Lung (tissue), 12 donors: ENCODE data around the gene RTBDN. TPM values are rescaled to one million over a fixed set of nuclear protein-coding genes. Genes with fewer than 3 reads are reported as not detected.

Experiments used
- ATAC-seq: fragments of 200-7000 bp; cut with Tn5 transposase; one replicate; pipeline ENCODE4 v1.9.1; 2020; ENCODE audit warnings: moderate number of reproducible peaks; ENCODE audit not compliant: insufficient read depth, low FRiP score
- DNase-seq, 3 donors: peaks; one replicate each; pipeline ENCODE4 v3.0.0-alpha.2; 2013 to 2017
- H3K27ac ChIP-seq, 2 donors: one replicate each; pipeline ENCODE4 v1.5.1; 2013; ENCODE audit warnings: mild to moderate bottlenecking in 2 of 2, moderate library complexity in 2 of 2, control low read depth in 1 of 2, inconsistent platforms in 1 of 2, low read depth in 1 of 2, low read length in 1 of 2
- H3K27me3 ChIP-seq, 3 donors: one replicate each; pipeline ENCODE4 v1.5.1; 2013; ENCODE audit warnings: low read length in 2 of 3; ENCODE audit not compliant: control insufficient read depth in 3 of 3, insufficient read depth in 3 of 3
- H3K36me3 ChIP-seq, 4 donors: one replicate each; pipeline ENCODE4 v1.5.1; 2013; ENCODE audit warnings: low read length in 4 of 4, mild to moderate bottlenecking in 1 of 4, moderate library complexity in 1 of 4; ENCODE audit not compliant: control insufficient read depth in 4 of 4, insufficient read depth in 4 of 4
- H3K4me1 ChIP-seq, 5 donors: one replicate each; pipeline ENCODE4 v1.5.1; 2013; ENCODE audit warnings: low read length in 5 of 5, mild to moderate bottlenecking in 2 of 5, moderate library complexity in 1 of 5; ENCODE audit not compliant: control insufficient read depth in 5 of 5, insufficient read depth in 5 of 5
- H3K4me3 ChIP-seq: one replicate; pipeline ENCODE4 v1.5.1; 2013; ENCODE audit warnings: mild to moderate bottlenecking, control low read depth, moderate library complexity
- H3K9ac ChIP-seq, 2 donors: one replicate each; pipeline ENCODE4 v1.5.1; 2013; ENCODE audit warnings: low read length in 2 of 2, control low read depth in 1 of 2; ENCODE audit not compliant: insufficient read depth in 1 of 2
- H3K9me3 ChIP-seq, 4 donors: one replicate each; pipeline ENCODE4 v1.5.1; 2013; ENCODE audit warnings: low read length in 3 of 4, mild to moderate bottlenecking in 1 of 4, moderate library complexity in 1 of 4; ENCODE audit not compliant: control insufficient read depth in 4 of 4, insufficient read depth in 3 of 4
- WGBS, 2 donors: extraction: QIAGEN DNeasy Blood & Tissue Kit; methylation state at CpG; one replicate each; pipeline ENCODE4 v1.1.7; 2013; 5-methylcytosine and 5-hydroxymethylcytosine counted together
- polyA plus RNA-seq, 2 donors: library from polyadenylated mRNA; stranded (reverse); fragments of 200-250 nt; gene quantifications; one replicate each; pipeline ENCODE4 v1.2.1, GENCODE V29; 2013
- total RNA-seq, 2 donors: library from RNA; depleted of rRNA in 1 of 2; stranded (reverse); fragments of >200 nt in 1 of 2; gene quantifications; one replicate each; pipeline ENCODE4 v1.2.1, GENCODE V29; 2014 to 2021
- TF ChIP-seq, protein P1 (sequence below): IDR thresholded peaks from 2 replicates; pipeline ENCODE4 v1.5.1; 2012; ENCODE audit warnings: mild to moderate bottlenecking; ENCODE audit errors: control extremely low read depth, extremely low read depth
- donor health status: control.
- donor health status: control.
- donor health status: Bipolar disorder and iron deficiency.
- donor health status: healthy.
- donor health status: DM: yes; HTN: yes; CAD: no.

The RTBDN gene
- total and polyA plus RNA-seq, 4 donors, result not detected

DNA sequence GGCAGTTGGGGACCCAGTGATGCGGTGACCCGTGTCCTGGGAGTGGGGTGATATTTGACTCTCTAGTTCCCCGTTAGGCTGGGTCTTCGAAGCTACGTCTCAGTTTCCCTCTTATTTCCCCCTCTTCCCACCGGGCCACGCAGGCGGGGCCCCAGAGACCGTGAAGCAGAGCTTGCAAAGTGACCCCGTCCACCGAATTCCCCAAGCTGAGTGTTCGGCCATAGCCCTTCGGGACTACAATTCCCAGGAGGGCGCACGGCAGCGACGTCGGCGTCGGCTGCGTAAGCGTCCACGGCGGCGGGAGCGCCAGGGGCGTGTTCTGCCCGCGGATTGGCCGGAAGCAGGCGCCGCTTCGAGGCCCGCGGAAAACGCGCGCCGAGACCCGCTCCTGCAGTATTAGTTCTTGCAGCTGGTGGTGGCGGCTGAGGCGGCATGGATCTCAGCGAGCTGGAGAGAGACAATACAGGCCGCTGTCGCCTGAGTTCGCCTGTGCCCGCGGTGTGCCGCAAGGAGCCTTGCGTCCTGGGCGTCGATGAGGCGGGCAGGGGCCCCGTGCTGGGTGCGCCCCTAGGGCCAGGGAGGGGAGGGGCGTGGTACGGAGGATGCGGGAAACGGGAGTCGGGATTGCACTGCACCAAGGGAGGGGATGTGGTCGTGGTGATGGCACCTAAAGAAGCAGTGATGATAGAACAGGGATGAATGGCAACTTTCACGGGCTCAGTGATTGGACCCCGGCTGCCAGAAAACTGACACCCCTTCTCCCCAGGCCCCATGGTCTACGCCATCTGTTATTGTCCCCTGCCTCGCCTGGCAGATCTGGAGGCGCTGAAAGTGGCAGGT, 27.9 kb downstream of the RTBDN start, which contains the start of gene RNASEH2A:
RNASEH2A (plus strand) TSS at position 343 of the 840 bp plus-strand sequence; CDS start at position 433, 90 bp downstream.
- ATAC-seq (peak; percentile 92), DNase-seq (peak; percentile 92 to 95 (median 93))
- peak within 1 kb of the TSS; percentile 50 to 74 for H3K27ac ChIP-seq
- H3K36me3 ChIP-seq, result peaks cover 0 to 17% (median 7%) of the 10 kb centered on the region in 4 donors
- H3K4me1 ChIP-seq, result peaks cover 3 to 18% (median 9%) of the 10 kb centered on the region in 5 donors
- peak within 1 kb of the TSS; percentile 58 to 78 for H3K9ac ChIP-seq
- WGBS, 2 donors, result 4 to 5% methylated on average over 66 of the region's 66 CpGs
- peak within 1 kb of the TSS; percentile 79 for H3K4me3 ChIP-seq
- H3K27me3 ChIP-seq, result no peaks in the 10 kb centered on the region
- TF ChIP-seq, protein P1, sequence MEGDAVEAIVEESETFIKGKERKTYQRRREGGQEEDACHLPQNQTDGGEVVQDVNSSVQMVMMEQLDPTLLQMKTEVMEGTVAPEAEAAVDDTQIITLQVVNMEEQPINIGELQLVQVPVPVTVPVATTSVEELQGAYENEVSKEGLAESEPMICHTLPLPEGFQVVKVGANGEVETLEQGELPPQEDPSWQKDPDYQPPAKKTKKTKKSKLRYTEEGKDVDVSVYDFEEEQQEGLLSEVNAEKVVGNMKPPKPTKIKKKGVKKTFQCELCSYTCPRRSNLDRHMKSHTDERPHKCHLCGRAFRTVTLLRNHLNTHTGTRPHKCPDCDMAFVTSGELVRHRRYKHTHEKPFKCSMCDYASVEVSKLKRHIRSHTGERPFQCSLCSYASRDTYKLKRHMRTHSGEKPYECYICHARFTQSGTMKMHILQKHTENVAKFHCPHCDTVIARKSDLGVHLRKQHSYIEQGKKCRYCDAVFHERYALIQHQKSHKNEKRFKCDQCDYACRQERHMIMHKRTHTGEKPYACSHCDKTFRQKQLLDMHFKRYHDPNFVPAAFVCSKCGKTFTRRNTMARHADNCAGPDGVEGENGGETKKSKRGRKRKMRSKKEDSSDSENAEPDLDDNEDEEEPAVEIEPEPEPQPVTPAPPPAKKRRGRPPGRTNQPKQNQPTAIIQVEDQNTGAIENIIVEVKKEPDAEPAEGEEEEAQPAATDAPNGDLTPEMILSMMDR, result no peak
- H3K9me3 ChIP-seq, result no peaks in the 10 kb centered on the region

DNA sequence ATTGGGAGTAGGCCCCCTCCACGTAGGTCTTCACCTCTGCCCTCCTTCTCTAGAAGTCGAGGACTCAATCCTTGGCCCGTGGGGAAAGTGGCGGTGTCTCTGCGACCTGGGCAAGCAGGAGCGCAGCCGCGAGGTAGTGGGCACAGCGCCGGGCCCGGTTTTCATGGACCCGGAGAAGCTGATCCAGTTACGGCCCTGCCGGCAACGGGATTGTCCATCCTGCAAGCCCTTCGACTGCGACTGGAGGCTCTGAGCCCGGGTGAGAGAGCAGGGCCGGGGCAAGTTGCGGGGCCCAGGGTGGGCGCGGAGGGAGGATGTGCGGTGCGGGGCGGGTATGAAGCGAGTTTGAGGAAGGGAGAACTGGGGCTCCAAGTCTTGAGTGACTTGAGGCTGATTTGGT, 30.3 kb downstream of the RTBDN start:
- H3K9ac ChIP-seq, result no peak overlapping the region
- 93 to 95% methylated on average over 26 of the region's 26 CpGs for WGBS, 2 donors
- DNase-seq (no peak), ATAC-seq (no peak)
- no peak overlapping the region for H3K27ac ChIP-seq
- no peak overlapping the region for H3K4me3 ChIP-seq
- H3K36me3 ChIP-seq, result peaks cover 0 to 17% (median 7%) of the 10 kb centered on the region in 4 donors
- H3K27me3 ChIP-seq, result no peaks in the 10 kb centered on the region
- no peaks in the 10 kb centered on the region for H3K9me3 ChIP-seq
- TF ChIP-seq, protein P1, result no peak
- H3K4me1 ChIP-seq, result peaks cover 3 to 30% (median 10%) of the 10 kb centered on the region in 5 donors

DNA sequence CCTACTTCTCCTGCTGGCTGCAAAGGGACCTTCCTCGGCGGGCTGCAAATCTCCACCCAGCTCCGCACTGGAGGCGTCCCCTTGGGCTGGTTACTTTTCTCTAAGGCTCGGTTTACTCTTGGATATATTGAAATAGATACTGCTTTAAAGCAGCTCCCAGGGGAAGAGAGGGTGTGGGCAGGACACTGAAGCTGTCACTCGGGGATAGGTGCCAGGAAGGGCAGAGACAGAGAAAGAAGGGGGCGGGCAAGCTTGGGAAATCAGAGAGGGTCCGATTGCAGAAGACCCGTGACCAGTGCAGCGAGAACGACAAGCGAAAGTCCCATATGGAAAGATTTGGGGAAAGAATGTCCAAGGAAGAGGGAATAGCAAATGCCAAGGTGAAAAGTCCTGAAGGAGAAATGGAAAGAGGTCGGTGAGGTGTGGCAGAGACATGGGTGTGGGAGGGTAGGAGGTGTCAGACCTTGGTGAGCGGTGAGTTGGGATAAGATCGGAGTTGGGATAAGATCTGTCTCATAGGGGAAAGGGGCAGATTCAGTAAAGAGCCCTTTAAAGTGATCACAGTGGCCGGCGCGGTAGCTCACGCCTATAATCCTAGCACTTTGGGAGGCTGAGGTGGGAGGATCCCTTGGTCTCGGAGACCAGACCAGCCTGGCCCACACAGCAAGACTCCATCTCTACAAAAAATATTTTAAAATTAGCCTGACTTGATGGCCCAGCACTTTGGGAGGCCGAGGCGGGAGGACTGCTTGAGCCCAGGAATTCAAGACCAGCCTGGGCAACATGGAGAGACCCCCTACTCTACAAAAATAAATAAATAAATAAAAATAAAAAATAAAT, 31.9 kb downstream of the RTBDN start:
- no peak overlapping the region for H3K27ac ChIP-seq
- ATAC-seq (no peak), DNase-seq (peak in 1 of 3 donors; percentile 29)
- H3K4me1 ChIP-seq, result peaks cover 3 to 30% (median 10%) of the 10 kb centered on the region in 5 donors
- TF ChIP-seq, protein P1, result no peak
- H3K27me3 ChIP-seq, result no peaks in the 10 kb centered on the region
- peak overlapping the region in 1 of 2 donors; percentile 62 for H3K9ac ChIP-seq
- WGBS, 2 donors, result 43 to 49% methylated on average over 22 of the region's 22 CpGs
- no peak overlapping the region for H3K4me3 ChIP-seq
- H3K36me3 ChIP-seq, result peaks cover 0 to 10% (median 7%) of the 10 kb centered on the region in 4 donors
- H3K9me3 ChIP-seq, result no peaks in the 10 kb centered on the region
